Kidney (tissue), 14 donors: ENCODE measurements around the gene ACVR2A. TPM values are rescaled to one million over a fixed set of nuclear protein-coding genes. Genes with fewer than 3 reads are reported as not detected.
A peak's percentile ranks its signal among the peaks of the same experiment; 100 is the strongest.

Experiments
- DNase-seq, 5 donors: peaks; one replicate each; pipeline ENCODE4 v3.0.0-alpha.2; 2013 to 2020
- FAIRE-seq: peaks from 2 replicates; lab custom pipeline; 2012; peaks lifted over from hg19 to GRCh38; lab: Jason Lieb, UNC
- H3K27ac ChIP-seq, 2 donors: one replicate each; pipeline ENCODE4 v1.7.0; 2013; ENCODE audit warnings: low read depth in 2 of 2, low read length in 2 of 2, inconsistent platforms in 1 of 2
- H3K27me3 ChIP-seq: one replicate; pipeline ENCODE4 v1.7.1; 2013; ENCODE audit warnings: low read length, inconsistent platforms; ENCODE audit not compliant: control insufficient read depth, insufficient read depth
- H3K36me3 ChIP-seq, 3 donors: one replicate each; pipeline versions ENCODE4 v1.7.0 to v1.7.1; 2013; ENCODE audit warnings: low read length in 3 of 3, control low read depth in 1 of 3, inconsistent platforms in 1 of 3; ENCODE audit not compliant: insufficient read depth in 3 of 3, control insufficient read depth in 2 of 3
- H3K4me1 ChIP-seq, 3 donors: one replicate each; pipeline versions ENCODE4 v1.7.0 to v1.7.1; 2013; ENCODE audit warnings: low read length in 3 of 3, inconsistent platforms in 1 of 3, low read depth in 1 of 3; ENCODE audit not compliant: control insufficient read depth in 2 of 3, insufficient read depth in 2 of 3
- H3K4me3 ChIP-seq, 3 donors: one replicate each; pipeline versions ENCODE4 v1.7.0 to v1.8.1; 2013; ENCODE audit warnings: low read length in 3 of 3, control low read depth in 1 of 3, inconsistent platforms in 1 of 3
- H3K9ac ChIP-seq, 3 donors: one replicate each; pipeline versions ENCODE4 v1.7.0 to v1.7.1; 2013; ENCODE audit warnings: low read length in 3 of 3, control low read depth in 1 of 3, inconsistent platforms in 1 of 3
- H3K9me3 ChIP-seq, 3 donors: one replicate each; pipeline versions ENCODE4 v1.7.0 to v1.7.1; 2013; ENCODE audit warnings: low read length in 3 of 3, control low read depth in 1 of 3, inconsistent platforms in 1 of 3; ENCODE audit not compliant: control insufficient read depth in 2 of 3, insufficient read depth in 1 of 3
- CTCF ChIP-seq: IDR thresholded peaks from 3 replicates; pipeline ENCODE4 v1.5.1; 2012; ENCODE audit warnings: mild to moderate bottlenecking, moderate library complexity, borderline replicate concordance; ENCODE audit not compliant: insufficient read depth; ENCODE audit errors: extremely low read depth
- intact Hi-C: fragments of 100-400 bp; cut with DNase I; formaldehyde crosslinking; loops from one replicate; pipeline ENCODE4 v1.11.1; 2022
- polyA plus RNA-seq: library from polyadenylated mRNA; stranded (reverse); fragments of 350-450 nt; fragmentation: Illumina TruSeq; extraction: RNeasy Lipid Tissue Mini Kit (QIAGEN cat#74804); gene quantifications from one replicate; pipeline ENCODE4 v1.2.3, GENCODE V29; 2014; ENCODE audit warnings: low read depth, low replicate concordance; ENCODE audit not compliant: insufficient read depth
- total RNA-seq: library from RNA; stranded (reverse); fragmentation: NEBNext Ultra II Directional; extraction: Animal tissue kit (Norgen Biotek cat#: 25700); gene quantifications from one replicate; pipeline ENCODE4 v1.2.1, GENCODE V29; 2021
- donor health status: control.
- donor health status: control.
- donor health status: control.
- donor health status: control.
- donor health status: control.
- donor health status: DM: yes; HTN: yes; CAD: no.
- donor health status: Normal renal cell carcinoma (clear cell type).

ACVR2A gene
- total and polyA plus RNA-seq, 2 donors from 2014 or later: 7.6 to 18.4 TPM

DNA sequence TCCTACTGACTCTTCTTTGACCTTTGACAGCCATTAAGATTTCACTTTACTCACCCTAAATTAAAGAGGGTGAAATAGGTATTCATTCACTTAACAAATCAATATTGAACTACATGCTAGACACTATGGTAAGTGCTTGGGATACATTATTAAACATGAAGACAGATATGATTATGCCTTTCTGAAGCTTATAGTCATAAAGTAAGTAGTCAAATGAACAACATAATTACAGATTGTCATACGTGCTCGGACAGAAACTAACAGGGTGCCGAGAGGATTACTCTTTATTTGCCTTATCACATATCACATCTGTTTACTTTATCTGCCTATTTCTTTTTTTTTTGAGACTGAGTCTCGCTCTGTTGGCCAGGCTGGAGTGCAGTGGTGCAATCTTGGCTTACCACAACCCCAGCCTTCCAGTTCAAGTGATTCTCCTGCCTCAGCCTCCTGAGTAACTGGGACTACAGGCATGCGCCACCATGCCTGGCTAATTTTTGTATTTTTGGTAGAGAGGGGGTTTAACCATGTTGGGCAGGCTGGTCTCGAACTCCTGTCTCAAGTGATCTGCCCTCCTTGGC lies 9.8 kb downstream of the ACVR2A start:
- no peak for TF ChIP-seq CTCF
- DNase-seq (no peak), FAIRE-seq (no peak)
- intact Hi-C loops: no loop called here
- H3K27me3 ChIP-seq: no peaks in the 10 kb centered on the region
- no peaks in the 10 kb centered on the region for H3K9me3 ChIP-seq
- no peak overlapping the region for H3K4me3 ChIP-seq
- H3K27ac ChIP-seq: no peak overlapping the region
- no peak overlapping the region for H3K9ac ChIP-seq
- H3K4me1 ChIP-seq: peaks cover 0 to 7% (median 6%) of the 10 kb centered on the region in 3 donors
- peaks cover 0 to under 1% (median 0%) of the 10 kb centered on the region in 3 donors for H3K36me3 ChIP-seq

- FAIRE-seq (no peak), DNase-seq (no peak)
- H3K4me3 ChIP-seq: no peak overlapping the region
- H3K9ac ChIP-seq: no peak overlapping the region
- H3K9me3 ChIP-seq: no peaks in the 10 kb centered on the region
- no peaks in the 10 kb centered on the region for H3K36me3 ChIP-seq
- H3K4me1 ChIP-seq: peaks cover 0 to 14% (median 10%) of the 10 kb centered on the region in 3 donors
- TF ChIP-seq CTCF: no peak
- H3K27me3 ChIP-seq: no peaks in the 10 kb centered on the region
- no peak overlapping the region for H3K27ac ChIP-seq
- intact Hi-C loops: no loop called here
Observed at GRCh38 chr2:147855316-147855715, 10.5 kb downstream of the ACVR2A start.

GRCh38 chr2:147855977-147856376 lies 11.1 kb downstream of the ACVR2A start:
- no peaks in the 10 kb centered on the region for H3K27me3 ChIP-seq
- H3K9ac ChIP-seq: no peak overlapping the region
- no peak overlapping the region for H3K4me3 ChIP-seq
- intact Hi-C loops: no loop called here
- DNase-seq (no peak), FAIRE-seq (no peak)
- H3K4me1 ChIP-seq: peaks cover 0 to 16% (median 10%) of the 10 kb centered on the region in 3 donors
- no peak overlapping the region for H3K27ac ChIP-seq
- no peaks in the 10 kb centered on the region for H3K9me3 ChIP-seq
- TF ChIP-seq CTCF: no peak
- H3K36me3 ChIP-seq: no peaks in the 10 kb centered on the region

DNA sequence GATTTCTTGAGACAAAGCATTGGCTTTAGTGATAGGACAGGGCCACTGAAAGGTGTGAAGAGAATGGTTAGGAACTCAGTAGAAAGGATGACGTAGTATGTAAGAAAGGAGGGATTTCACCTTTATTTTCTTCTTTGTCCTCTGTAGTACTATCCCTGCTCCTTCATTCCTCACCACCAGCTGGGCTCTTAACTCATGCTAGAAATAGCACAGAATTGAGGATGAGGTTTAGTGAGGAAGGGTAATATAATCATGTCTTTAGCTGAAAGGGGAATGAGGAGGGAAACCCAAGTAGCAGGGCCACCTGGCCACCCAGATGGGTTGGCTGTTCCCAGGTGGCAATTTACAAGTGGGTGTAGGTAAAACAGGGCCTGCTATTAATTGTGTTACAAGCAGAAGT lies 15.2 kb downstream of the ACVR2A start:
- H3K9me3 ChIP-seq: no peaks in the 10 kb centered on the region
- H3K36me3 ChIP-seq: no peaks in the 10 kb centered on the region
- intact Hi-C loops: no loop called here
- no peak overlapping the region for H3K27ac ChIP-seq
- H3K4me3 ChIP-seq: no peak overlapping the region
- H3K9ac ChIP-seq: no peak overlapping the region
- no peak for TF ChIP-seq CTCF
- DNase-seq: peak in 2 of 5 donors; percentile 24 to 25
- H3K27me3 ChIP-seq: no peaks in the 10 kb centered on the region
- no peak for FAIRE-seq
- peaks cover 0 to 25% (median 16%) of the 10 kb centered on the region in 3 donors for H3K4me1 ChIP-seq
